GM23338 (cell line): ENCODE measurements around the gene RO60. TPM values are rescaled to one million over a fixed set of nuclear protein-coding genes. Genes with fewer than 3 reads are reported as not detected.

Experiments used
- ATAC-seq: fragments of 200-7000 bp; cut with Tn5 transposase; 3 replicates; pipeline ENCODE4 v1.9.1; 2020
- DNase-seq: peaks from one replicate; pipeline ENCODE4 v3.0.0-alpha.2; 2015; ENCODE audit warnings: low spot score
- H2AFZ ChIP-seq: fragments of 200-600 bp; sonication (generic); 2 replicates; pipeline ENCODE4 v1.8.0; 2016; ENCODE audit warnings: antibody characterized with exemption, mild to moderate bottlenecking, moderate library complexity
- H3F3A ChIP-seq: fragments of 200-600 bp; sonication (generic); replicated peaks from 2 replicates; pipeline ENCODE4 v1.8.0; 2017; ENCODE audit warnings: antibody characterized with exemption, mixed run types, low read depth
- H3K27ac ChIP-seq: fragments of 200-600 bp; sonication (generic); 2 replicates; pipeline ENCODE4 v1.6.1; 2016; ENCODE audit warnings: low read depth
- H3K27me3 ChIP-seq: fragments of 200-600 bp; sonication (generic); 2 replicates; pipeline ENCODE4 v1.8.0; 2016; ENCODE audit warnings: mild to moderate bottlenecking, mixed run types, moderate library complexity; ENCODE audit not compliant: insufficient read depth
- H3K36me3 ChIP-seq: fragments of 200-600 bp; sonication (generic); 2 replicates; pipeline ENCODE4 v1.8.0; 2016; ENCODE audit warnings: mild to moderate bottlenecking; ENCODE audit not compliant: insufficient read depth
- H3K4me1 ChIP-seq: fragments of 200-600 bp; sonication (generic); 2 replicates; pipeline ENCODE4 v1.8.0; 2016; ENCODE audit warnings: mild to moderate bottlenecking, moderate library complexity; ENCODE audit not compliant: insufficient read depth
- H3K4me2 ChIP-seq: fragments of 200-600 bp; sonication (generic); 2 replicates; pipeline ENCODE4 v1.7.1; 2017; ENCODE audit warnings: mixed run types
- H3K4me3 ChIP-seq: fragments of 200-600 bp; sonication (generic); 2 replicates; pipeline ENCODE4 v1.6.1; 2016; ENCODE audit warnings: mixed run types
- H3K79me2 ChIP-seq: fragments of 200-600 bp; sonication (generic); replicated peaks from 2 replicates; pipeline ENCODE4 v1.8.0; 2017; ENCODE audit warnings: mild to moderate bottlenecking; ENCODE audit not compliant: insufficient read depth
- H3K9me2 ChIP-seq: fragments of 200-600 bp; sonication (generic); 2 replicates; pipeline ENCODE4 v1.8.0; 2017; ENCODE audit not compliant: insufficient read depth
- H4K20me1 ChIP-seq: fragments of 200-600 bp; sonication (generic); replicated peaks from 2 replicates; pipeline ENCODE4 v1.8.0; 2017; ENCODE audit warnings: mild to moderate bottlenecking; ENCODE audit not compliant: insufficient read depth
- H3K27ac Mint-ChIP-seq: 2 replicates; pipeline ENCODE4 v1.8.0; 2020; ENCODE audit warnings: inconsistent platforms, mild to moderate bottlenecking, moderate library complexity, mixed read lengths
- H3K27me3 Mint-ChIP-seq: 3 replicates; pipeline ENCODE4 v1.8.0; 2022; ENCODE audit warnings: low read depth, mild to moderate bottlenecking, moderate library complexity, mixed read lengths, inconsistent platforms; ENCODE audit not compliant: insufficient read depth, poor library complexity
- H3K36me3 Mint-ChIP-seq: 3 replicates; pipeline ENCODE4 v1.8.0; 2021; ENCODE audit warnings: low read depth, mild to moderate bottlenecking, inconsistent platforms, moderate library complexity, mixed read lengths
- H3K4me1 Mint-ChIP-seq: 3 replicates; pipeline ENCODE4 v1.8.0; 2020; ENCODE audit warnings: mild to moderate bottlenecking, inconsistent platforms, mixed read lengths
- H3K4me3 Mint-ChIP-seq: 3 replicates; pipeline ENCODE4 v1.8.0; 2021; ENCODE audit warnings: moderate library complexity, mild to moderate bottlenecking, inconsistent platforms, mixed read lengths
- H3K9me3 Mint-ChIP-seq: 3 replicates; pipeline ENCODE4 v1.8.0; 2020; ENCODE audit warnings: moderate library complexity, mild to moderate bottlenecking, inconsistent platforms, mixed read lengths
- CREB1 ChIP-seq: fragments of 250-450 bp; sonication (Bioruptor Pico); IDR thresholded peaks from 2 replicates; pipeline ENCODE4 v1.5.0; 2020; ENCODE audit warnings: low read depth, mild to moderate bottlenecking, moderate library complexity
- CTCF ChIP-seq, 2 experiments: fragments of 200-600 bp in 1 of 2; sonication (generic) in 1 of 2; conservative IDR thresholded peaks; 2 replicates each; pipeline versions ENCODE4 v1.5.1 to v1.6.1; 2016 to 2017; ENCODE audit warnings: antibody characterized with exemption in 2 of 2, low read depth in 2 of 2, mild to moderate bottlenecking in 2 of 2, moderate library complexity in 1 of 2
- ETS1 ChIP-seq: IDR thresholded peaks from 2 replicates; pipeline ENCODE4 v1.6.1; 2016; ENCODE audit warnings: antibody characterized with exemption
- EZH2phosphoT487 ChIP-seq: fragments of 200-600 bp; sonication (generic); IDR thresholded peaks from one replicate; pipeline ENCODE4 v1.8.1; 2018; ENCODE audit warnings: antibody characterized with exemption; ENCODE audit not compliant: unreplicated experiment
- JUNB ChIP-seq: IDR thresholded peaks from one replicate; pipeline ENCODE4 v1.6.1; 2016; ENCODE audit warnings: antibody characterized with exemption; ENCODE audit not compliant: unreplicated experiment
- POLR2AphosphoS5 ChIP-seq: IDR thresholded peaks from 2 replicates; pipeline ENCODE4 v1.6.1; 2016; ENCODE audit warnings: antibody characterized with exemption, low read depth
- ZNF462 ChIP-seq: fragments of 250-450 bp; sonication (Bioruptor Pico); IDR thresholded peaks from 2 replicates; pipeline ENCODE4 v1.5.0; 2020; ENCODE audit warnings: mild to moderate bottlenecking, moderate library complexity
- polyA plus RNA-seq: library from polyadenylated mRNA; unstranded; fragments of >200 nt; fragmentation: Nextera tagmentation; extraction: Ambion mirVana; gene quantifications from 2 replicates; pipeline ENCODE4 v1.2.1, GENCODE V29; 2016
- total RNA-seq: library from RNA; depleted of rRNA; stranded (reverse); fragments of >200 nt; shearing (Covaris generic); gene quantifications from 2 replicates; pipeline ENCODE4 v1.2.3, GENCODE V29; 2014

RO60 gene
- total and polyA plus RNA-seq, 2 experiments from 2014 or later = 103 to 130 TPM

GRCh38 chr1:193065954-193066353 lies 6.5 kb downstream of the RO60 start (continued):
- no peak for TF ChIP-seq ZNF462

GRCh38 chr1:193066606-193067005 lies 7.2 kb downstream of the RO60 start:
- Mint-ChIP-seq H3K36me3 (peaks cover 8% of the 10 kb centered on the region; the same call in 2 of the 3 replicates), H3K27ac (no peak overlapping the region), H3K4me1 (peaks cover 20% of the 10 kb centered on the region), H3K9me3 (no peaks in the 10 kb centered on the region), H3K4me3 (no peak overlapping the region), H3K27me3 (no peaks in the 10 kb centered on the region)
- H3K79me2 ChIP-seq = peaks cover 85% of the 10 kb centered on the region
- 0 out of 2 replicates have a peak, but pooled peaks cover 17% of the 10 kb centered on the region for H3K4me1 ChIP-seq
- 0 out of 2 replicates have a peak overlapping the region, but pooled peaks have one; percentile 13 for H3K27ac ChIP-seq
- H3K9me2 ChIP-seq = no peaks in the 10 kb centered on the region
- DNase-seq (no peak), ATAC-seq (no peak)
- no peaks in the 10 kb centered on the region for H3F3A ChIP-seq
- no peak overlapping the region for H3K4me3 ChIP-seq
- no peaks in the 10 kb centered on the region for H3K36me3 ChIP-seq
- no peaks in the 10 kb centered on the region for H3K27me3 ChIP-seq
- no peak overlapping the region for H3K4me2 ChIP-seq
- H4K20me1 ChIP-seq = peaks cover 25% of the 10 kb centered on the region; the same call in 1 of the 2 replicates
- H2AFZ ChIP-seq = no peak overlapping the region
- TF ChIP-seq EZH2phosphoT487 (no peak), POLR2AphosphoS5 (no peak), ETS1 (no peak), ZNF462 (no peak), JUNB (no peak), CREB1 (CRISPR knock-in tag) (no peak), CTCF (conservative IDR thresholded peaks at IDR 0.05; ENCODE audit: low read depth in 2 of 2) (no peak)
